PC-3 (cell line): ENCODE results near the gene SGCG. TPM values are rescaled to one million over a fixed set of nuclear protein-coding genes. Genes with fewer than 3 reads are reported as not detected.

Experiments
- ATAC-seq: fragments of 200-7000 bp; cut with Tn5 transposase; 2 replicates; pipeline ENCODE4 v1.9.1; 2020; ENCODE audit warnings: mild to moderate bottlenecking, moderate library complexity
- BruUV-seq: library from RNA; stranded (reverse); fragments of 400-500 nt; replicated peaks from 2 replicates; lab custom pipeline; 2021; lab: Mats Ljungman, UMichigan
- CTCF ChIA-PET: fragments of 300-600 bp; sonication (Branson Sonifier 250); formaldehyde crosslinking; loops from one replicate; lab custom pipeline; 2022; ENCODE audit warnings: antibody characterized with exemption; lab: Charles Lee
- POLR2A ChIA-PET: fragments of 300-600 bp; sonication (Branson Sonifier 250); formaldehyde crosslinking; loops from one replicate; lab custom pipeline; 2022; ENCODE audit warnings: antibody characterized with exemption; ENCODE audit not compliant: unreplicated experiment; lab: Charles Lee
- DNase-seq: peaks from one replicate; pipeline ENCODE4 v3.0.0-alpha.2; 2015
- H2AFZ ChIP-seq: fragments of 300-600 bp; sonication (generic); 2 replicates; pipeline ENCODE4 v1.6.0; 2016; ENCODE audit warnings: antibody characterized with exemption, low read length
- H3F3A ChIP-seq: fragments of 300-600 bp; sonication (generic); one replicate; pipeline ENCODE4 v1.6.0; 2017; ENCODE audit warnings: antibody characterized with exemption, low read length, control low read depth, mild to moderate bottlenecking; ENCODE audit not compliant: unreplicated experiment
- H3K27ac ChIP-seq: fragments of 300-600 bp; sonication (generic); 2 replicates; pipeline ENCODE4 v1.5.1; 2016; ENCODE audit warnings: mild to moderate bottlenecking, low read length
- H3K27me3 ChIP-seq: fragments of 300-600 bp; sonication (generic); 2 replicates; pipeline ENCODE4 v1.6.1; 2016; ENCODE audit warnings: low read length, mixed read lengths
- H3K36me3 ChIP-seq: fragments of 300-600 bp; sonication (generic); 2 replicates; pipeline ENCODE4 v1.6.1; 2016; ENCODE audit warnings: low read depth, mixed run types, low read length, mixed read lengths
- H3K4me1 ChIP-seq: fragments of 300-600 bp; sonication (generic); 2 replicates; pipeline ENCODE4 v1.5.1; 2016; ENCODE audit warnings: low read length; ENCODE audit not compliant: insufficient read depth
- H3K4me2 ChIP-seq: fragments of 300-600 bp; sonication (generic); 2 replicates; pipeline ENCODE4 v1.6.0; 2016; ENCODE audit warnings: low read length
- H3K4me3 ChIP-seq: fragments of 300-600 bp; sonication (generic); 2 replicates; pipeline ENCODE4 v1.5.1; 2016; ENCODE audit warnings: mild to moderate bottlenecking, low read length, mixed read lengths
- H3K79me2 ChIP-seq: fragments of 300-600 bp; sonication (generic); 2 replicates; pipeline ENCODE4 v1.6.1; 2017; ENCODE audit warnings: low read length, mixed read lengths
- H3K9ac ChIP-seq: fragments of 300-600 bp; sonication (generic); 2 replicates; pipeline ENCODE4 v1.6.0; 2016; ENCODE audit warnings: mild to moderate bottlenecking, low read length
- H3K9me2 ChIP-seq: fragments of 300-600 bp; sonication (generic); replicated peaks from 2 replicates; pipeline ENCODE4 v1.6.1; 2016; ENCODE audit warnings: mixed run types, low read length, mixed read lengths
- H3K9me3 ChIP-seq: fragments of 300-600 bp; sonication (generic); 2 replicates; pipeline ENCODE4 v1.6.1; 2016; ENCODE audit warnings: low read length, mixed read lengths
- H4K20me1 ChIP-seq: fragments of 300-600 bp; sonication (generic); 2 replicates; pipeline ENCODE4 v1.6.1; 2016; ENCODE audit warnings: low read length, mixed read lengths
- EZH2 ChIP-seq: fragments of 300-600 bp; sonication (generic); IDR thresholded peaks from one replicate; pipeline ENCODE4 v1.6.1; 2017; ENCODE audit warnings: antibody characterized with exemption, mild to moderate bottlenecking, low read length; ENCODE audit not compliant: unreplicated experiment
- EZH2phosphoT487 ChIP-seq: fragments of 300-600 bp; sonication (generic); IDR thresholded peaks from 2 replicates; pipeline ENCODE4 v1.6.1; 2018; ENCODE audit warnings: mild to moderate bottlenecking, antibody characterized with exemption, low read length, borderline replicate concordance
- intact Hi-C: fragments of 100-400 bp; cut with micrococcal nuclease; formaldehyde crosslinking; loops from 2 replicates; pipeline ENCODE4 v1.9.0; 2023
- total RNA-seq: library from RNA; depleted of rRNA; stranded (reverse); fragments of >200 nt; gene quantifications from 2 replicates; pipeline ENCODE4 v1.2.3, GENCODE V29; 2014
- TF ChIP-seq, protein P1 (sequence below): fragments of 300-600 bp; sonication (generic); conservative IDR thresholded peaks from 2 replicates; pipeline ENCODE4 v1.5.1; 2017; ENCODE audit warnings: antibody characterized with exemption, low read depth, mild to moderate bottlenecking, low read length

SGCG gene
- total RNA-seq, 1 experiment from 2014 or later: not detected

DNA sequence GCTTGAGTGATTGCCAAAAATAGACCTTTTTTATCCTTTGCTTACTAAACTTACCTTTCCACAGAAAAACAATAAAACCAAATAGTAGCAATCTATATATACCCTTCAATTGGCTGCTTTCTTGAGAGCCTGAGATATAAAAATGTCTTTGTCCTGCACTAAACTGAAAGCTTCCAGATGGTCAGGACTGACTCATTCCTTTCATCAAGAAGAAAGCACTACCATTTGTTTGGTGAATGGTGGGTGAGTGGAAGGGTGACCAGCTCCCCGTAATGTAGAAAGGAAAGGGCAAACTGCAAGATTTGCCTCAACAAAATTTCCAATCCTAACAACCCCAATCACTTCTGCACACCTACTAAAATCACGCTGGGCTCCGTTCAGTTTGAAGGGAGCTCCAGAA, 184.9 kb downstream of the SGCG start:
- no peak for DNase-seq
- Histone ChIP-seq H3K27ac (no peak overlapping the region), H3K36me3 (peaks cover 36% of the 10 kb centered on the region), H3K4me2 (no peak overlapping the region), H3K9me3 (no peaks in the 10 kb centered on the region), H3K4me1 (no peaks in the 10 kb centered on the region), H3K9me2 (no peaks in the 10 kb centered on the region), H2AFZ (no peak overlapping the region), H3K79me2 (no peaks in the 10 kb centered on the region), H3F3A (no peaks in the 10 kb centered on the region), H3K9ac (no peak overlapping the region), H3K4me3 (no peak overlapping the region), H4K20me1 (no peaks in the 10 kb centered on the region), H3K27me3 (no peaks in the 10 kb centered on the region)
- ATAC-seq: no peak
- TF ChIP-seq EZH2 (no peak), EZH2phosphoT487 (no peak)
- TF ChIP-seq, protein P1, sequence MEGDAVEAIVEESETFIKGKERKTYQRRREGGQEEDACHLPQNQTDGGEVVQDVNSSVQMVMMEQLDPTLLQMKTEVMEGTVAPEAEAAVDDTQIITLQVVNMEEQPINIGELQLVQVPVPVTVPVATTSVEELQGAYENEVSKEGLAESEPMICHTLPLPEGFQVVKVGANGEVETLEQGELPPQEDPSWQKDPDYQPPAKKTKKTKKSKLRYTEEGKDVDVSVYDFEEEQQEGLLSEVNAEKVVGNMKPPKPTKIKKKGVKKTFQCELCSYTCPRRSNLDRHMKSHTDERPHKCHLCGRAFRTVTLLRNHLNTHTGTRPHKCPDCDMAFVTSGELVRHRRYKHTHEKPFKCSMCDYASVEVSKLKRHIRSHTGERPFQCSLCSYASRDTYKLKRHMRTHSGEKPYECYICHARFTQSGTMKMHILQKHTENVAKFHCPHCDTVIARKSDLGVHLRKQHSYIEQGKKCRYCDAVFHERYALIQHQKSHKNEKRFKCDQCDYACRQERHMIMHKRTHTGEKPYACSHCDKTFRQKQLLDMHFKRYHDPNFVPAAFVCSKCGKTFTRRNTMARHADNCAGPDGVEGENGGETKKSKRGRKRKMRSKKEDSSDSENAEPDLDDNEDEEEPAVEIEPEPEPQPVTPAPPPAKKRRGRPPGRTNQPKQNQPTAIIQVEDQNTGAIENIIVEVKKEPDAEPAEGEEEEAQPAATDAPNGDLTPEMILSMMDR: no peak
- no TSS peak for BruUV-seq
- POLR2A ChIA-PET: interaction anchor here (0.7 kb wide), 1 partner anchor 1556 kb away, joined by 3 read pairs; no protein-coding TSS in a partner anchor
- CTCF ChIA-PET: interaction anchor here (0.7 kb wide), 1 partner anchor 833 kb away, joined by 3 read pairs; no protein-coding TSS in a partner anchor
- intact Hi-C loops: no loop called here

DNA sequence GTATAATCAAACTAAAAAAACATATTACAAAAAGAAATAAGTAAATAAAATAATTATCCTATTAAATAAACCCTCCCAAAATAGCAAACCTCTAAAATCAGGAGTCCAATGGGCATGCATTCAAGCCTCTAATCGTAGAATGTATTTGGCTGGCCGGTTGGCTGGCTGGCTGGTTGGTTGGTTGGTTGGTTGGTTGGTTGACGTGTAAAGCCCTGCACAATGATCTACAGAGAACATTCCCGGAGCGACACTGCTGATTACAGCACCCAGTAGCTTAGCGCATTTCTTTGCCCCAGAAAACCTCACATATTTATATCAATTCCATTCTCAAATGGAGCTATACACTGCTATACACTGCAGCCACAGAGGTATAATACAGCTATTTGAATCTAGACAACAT, 187.1 kb downstream of the SGCG start:
- no peak overlapping the region for H3K4me2 ChIP-seq
- no TSS peak for BruUV-seq
- H3K9ac ChIP-seq: no peak overlapping the region
- no peak overlapping the region for H2AFZ ChIP-seq
- no peak overlapping the region for H3K27ac ChIP-seq
- H3K9me3 ChIP-seq: no peaks in the 10 kb centered on the region
- DNase-seq (no peak), ATAC-seq (no peak)
- peaks cover 8% of the 10 kb centered on the region for H3K4me1 ChIP-seq
- H4K20me1 ChIP-seq: peaks cover 8% of the 10 kb centered on the region
- H3K9me2 ChIP-seq: no peaks in the 10 kb centered on the region
- peaks cover 16% of the 10 kb centered on the region for H3K79me2 ChIP-seq
- peaks cover 43% of the 10 kb centered on the region for H3K36me3 ChIP-seq
- H3K27me3 ChIP-seq: no peaks in the 10 kb centered on the region
- intact Hi-C loops: no loop called here
- TF ChIP-seq EZH2: no peak
- TF ChIP-seq EZH2phosphoT487: no peak
- TF ChIP-seq, protein P1: no peak
- no peaks in the 10 kb centered on the region for H3F3A ChIP-seq
- ChIA-PET POLR2A (no interaction called here), CTCF (no interaction called here)
- no peak overlapping the region for H3K4me3 ChIP-seq

DNA sequence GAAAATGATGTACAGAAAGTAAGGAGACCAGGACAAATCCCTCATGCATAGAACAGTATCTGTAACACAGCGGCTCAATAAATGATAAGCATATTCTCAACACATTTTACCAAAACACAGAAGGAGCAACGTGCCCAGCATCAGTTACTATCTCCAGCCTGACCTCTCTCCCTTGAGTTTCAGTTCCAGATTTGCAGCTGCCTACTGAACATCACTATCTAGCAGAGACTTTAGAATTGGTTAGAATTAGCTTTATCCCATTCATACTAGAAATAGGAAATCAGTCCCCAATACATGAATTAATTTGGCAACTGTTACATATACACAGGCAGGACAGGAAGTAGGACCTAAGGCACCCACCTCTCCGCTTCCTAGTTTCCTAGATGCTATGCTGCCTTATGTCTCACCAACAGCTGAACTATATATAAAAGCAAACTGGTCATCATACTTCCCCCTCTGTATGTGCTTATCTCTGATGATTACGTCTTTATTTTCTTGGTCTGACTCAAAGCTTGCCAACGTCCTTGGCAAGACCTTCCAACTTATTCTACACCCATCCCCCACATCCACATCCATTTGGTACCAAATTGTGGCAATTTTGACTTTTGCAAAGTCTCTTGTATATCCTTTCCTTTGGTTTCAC, 191.6 kb downstream of the SGCG start:
- Histone ChIP-seq H3K4me1 (peaks cover 34% of the 10 kb centered on the region), H3K27ac (no peak overlapping the region), H3K4me3 (peak overlapping the region; percentile 90; the same call in 1 of the 2 replicates), H3K9me2 (no peaks in the 10 kb centered on the region), H3F3A (no peaks in the 10 kb centered on the region), H3K27me3 (no peaks in the 10 kb centered on the region), H3K4me2 (peak overlapping the region; percentile 90), H3K36me3 (peaks cover 26% of the 10 kb centered on the region), H3K9ac (no peak overlapping the region), H3K79me2 (peaks cover 38% of the 10 kb centered on the region), H4K20me1 (peaks cover 16% of the 10 kb centered on the region), H3K9me3 (no peaks in the 10 kb centered on the region), H2AFZ (no peak overlapping the region)
- TF ChIP-seq EZH2 (no peak), EZH2phosphoT487 (no peak)
- TF ChIP-seq, protein P1: no peak
- no peak for ATAC-seq
- intact Hi-C loops: no loop called here
- ChIA-PET POLR2A (no interaction called here), CTCF (no interaction called here)
- DNase-seq: peak; percentile 14
- BruUV-seq: no TSS peak
